Liver (tissue), 9 donors: ENCODE data around the gene IRF2. TPM values are rescaled to one million over a fixed set of nuclear protein-coding genes. Genes with fewer than 3 reads are reported as not detected.

Source experiments
- DNase-seq: peaks from one replicate; pipeline ENCODE4 v3.0.0-alpha.2; 2017; ENCODE audit warnings: low spot score
- H3K27ac ChIP-seq, 2 donors: one replicate each; pipeline ENCODE4 v1.7.0; 2013; ENCODE audit warnings: inconsistent platforms in 2 of 2, low read length in 2 of 2, control low read depth in 1 of 2, low read depth in 1 of 2, mild to moderate bottlenecking in 1 of 2
- H3K27me3 ChIP-seq, 4 donors: one replicate each; pipeline versions ENCODE4 v1.6.1 to v1.7.0; 2013; ENCODE audit warnings: low read length in 3 of 4, inconsistent platforms in 1 of 4, mild to moderate bottlenecking in 1 of 4, moderate library complexity in 1 of 4; ENCODE audit not compliant: control insufficient read depth in 4 of 4, insufficient read depth in 4 of 4
- H3K36me3 ChIP-seq, 4 donors: one replicate each; pipeline versions ENCODE4 v1.6.1 to v1.7.0; 2013; ENCODE audit warnings: low read length in 3 of 4, mild to moderate bottlenecking in 3 of 4, low read depth in 1 of 4, moderate library complexity in 1 of 4; ENCODE audit not compliant: control insufficient read depth in 4 of 4, insufficient read depth in 3 of 4
- H3K4me1 ChIP-seq, 4 donors: one replicate each; pipeline versions ENCODE4 v1.6.1 to v1.7.0; 2013; ENCODE audit warnings: low read length in 3 of 4, mild to moderate bottlenecking in 3 of 4, moderate library complexity in 1 of 4; ENCODE audit not compliant: control insufficient read depth in 4 of 4, insufficient read depth in 4 of 4
- H3K4me3 ChIP-seq, 3 donors: one replicate each; pipeline versions ENCODE4 v1.6.1 to v1.7.0; 2013; ENCODE audit warnings: low read length in 3 of 3, control low read depth in 1 of 3, low read depth in 1 of 3, mild to moderate bottlenecking in 1 of 3
- H3K9ac ChIP-seq, 2 donors: one replicate each; pipeline ENCODE4 v1.7.0; 2013; ENCODE audit warnings: low read length in 2 of 2, mild to moderate bottlenecking in 2 of 2, moderate library complexity in 2 of 2, control low read depth in 1 of 2, low read depth in 1 of 2
- H3K9me3 ChIP-seq, 4 donors: one replicate each; pipeline versions ENCODE4 v1.6.1 to v1.7.0; 2013; ENCODE audit warnings: low read length in 3 of 4; ENCODE audit not compliant: control insufficient read depth in 4 of 4
- ATF3 ChIP-seq: IDR thresholded peaks from 2 replicates; pipeline ENCODE4 v1.6.1; 2016; ENCODE audit warnings: antibody characterized with exemption
- CTCF ChIP-seq: fragments of 150-350 bp; IDR thresholded peaks from 2 replicates; pipeline ENCODE4 v1.5.1; 2017; ENCODE audit warnings: improper control_type of control experiment, low read depth, low read length; ENCODE audit not compliant: missing input control
- EGR1 ChIP-seq, 2 donors: IDR thresholded peaks; 2 replicates each; pipeline ENCODE4 v1.6.1; 2016 to 2018; ENCODE audit warnings: antibody characterized with exemption in 2 of 2, low read depth in 2 of 2
- FOXA2 ChIP-seq: IDR thresholded peaks from 2 replicates; pipeline ENCODE4 v1.6.1; 2016; ENCODE audit warnings: antibody characterized with exemption
- GABPA ChIP-seq, 2 donors: IDR thresholded peaks in 1 of 2; conservative IDR thresholded peaks in 1 of 2; 2 replicates each; pipeline ENCODE4 v1.6.1; 2016; ENCODE audit warnings: antibody characterized with exemption in 2 of 2, mild to moderate bottlenecking in 1 of 2, moderate library complexity in 1 of 2
- HNF4A ChIP-seq, 2 donors: conservative IDR thresholded peaks; 2 replicates each; pipeline ENCODE4 v1.6.1; 2016; ENCODE audit warnings: antibody characterized with exemption in 2 of 2, mild to moderate bottlenecking in 2 of 2
- HNF4G ChIP-seq: IDR thresholded peaks from 2 replicates; pipeline ENCODE4 v1.6.1; 2016; ENCODE audit warnings: antibody characterized with exemption
- JUND ChIP-seq, 2 donors: IDR thresholded peaks; 2 replicates each; pipeline ENCODE4 v1.6.1; 2016; ENCODE audit warnings: antibody characterized with exemption in 2 of 2
- MAX ChIP-seq: IDR thresholded peaks from 2 replicates; pipeline ENCODE4 v1.6.1; 2016; ENCODE audit warnings: antibody characterized with exemption
- NR2F2 ChIP-seq: IDR thresholded peaks from 2 replicates; pipeline ENCODE4 v1.6.1; 2016; ENCODE audit warnings: antibody characterized with exemption
- RAD21 ChIP-seq, 2 donors: IDR thresholded peaks; 2 replicates each; pipeline ENCODE4 v1.6.1; 2016; ENCODE audit warnings: antibody characterized with exemption in 2 of 2, mild to moderate bottlenecking in 2 of 2
- REST ChIP-seq: IDR thresholded peaks from 2 replicates; pipeline ENCODE4 v1.6.1; 2016; ENCODE audit warnings: antibody characterized with exemption, mild to moderate bottlenecking
- RXRA ChIP-seq, 2 donors: IDR thresholded peaks; 2 replicates each; pipeline ENCODE4 v1.6.1; 2017 to 2018; ENCODE audit warnings: antibody characterized with exemption in 2 of 2, mild to moderate bottlenecking in 1 of 2
- SP1 ChIP-seq: IDR thresholded peaks from 2 replicates; pipeline ENCODE4 v1.6.1; 2018; ENCODE audit warnings: antibody characterized with exemption, mild to moderate bottlenecking
- TAF1 ChIP-seq: conservative IDR thresholded peaks from 2 replicates; pipeline ENCODE4 v1.6.1; 2016; ENCODE audit warnings: antibody characterized with exemption, mild to moderate bottlenecking
- YY1 ChIP-seq: IDR thresholded peaks from 2 replicates; pipeline ENCODE4 v1.6.1; 2016; ENCODE audit warnings: antibody characterized with exemption, mild to moderate bottlenecking
- WGBS: extraction: QIAGEN DNeasy Blood & Tissue Kit; methylation state at CpG from one replicate; pipeline ENCODE4 v1.1.7; 2013; 5-methylcytosine and 5-hydroxymethylcytosine counted together
- polyA plus RNA-seq, 2 donors: library from polyadenylated mRNA; stranded (reverse) in 1 of 2; unstranded in 1 of 2; fragments of 200-250 nt in 1 of 2; fragments of >200 nt in 1 of 2; fragmentation: Nextera tagmentation in 1 of 2; extraction: Ambion mirVana in 1 of 2; gene quantifications; one replicate each; pipeline versions ENCODE4 v1.2.1 to v1.2.3, GENCODE V29; 2013 to 2015
- total RNA-seq, 2 donors: library from RNA; depleted of rRNA; stranded (reverse); fragments of >200 nt; gene quantifications; one replicate each; pipeline ENCODE4 v1.2.3, GENCODE V29; 2014
- TF ChIP-seq, protein P1 (sequence below): IDR thresholded peaks from 2 replicates; pipeline ENCODE4 v1.6.1; 2016; ENCODE audit warnings: antibody characterized with exemption
- donor health status: healthy.
- donor health status: healthy.
- donor health status: healthy.
- donor health status: healthy.
- donor health status: healthy.

IRF2 gene
- total and polyA plus RNA-seq, 4 donors = 12.9 to 25.5 (median 22.2) TPM

DNA sequence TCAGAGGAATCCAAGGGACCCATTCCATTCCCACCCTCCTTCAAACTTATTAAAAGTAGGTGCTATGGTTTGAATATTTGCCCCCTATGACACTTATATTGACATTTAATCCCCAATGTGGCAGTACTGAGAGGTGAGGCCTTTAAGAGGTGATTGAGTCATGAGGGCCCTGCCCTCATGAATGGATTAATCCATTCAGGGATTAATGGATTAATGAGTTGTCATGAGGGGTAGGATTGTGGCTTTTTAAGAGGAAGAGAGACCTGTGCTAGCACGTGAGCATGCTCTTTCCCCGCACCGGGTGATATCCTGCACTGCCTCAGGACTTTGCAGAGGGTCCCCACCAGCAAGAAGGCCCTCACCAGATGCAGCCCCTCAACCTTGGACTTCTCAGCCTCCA lies 50.1 kb downstream of the IRF2 start:
- peaks cover 0 to 5% (median 3%) of the 10 kb centered on the region in 4 donors for H3K4me1 ChIP-seq
- H3K4me3 ChIP-seq = no peak overlapping the region
- H3K36me3 ChIP-seq = peaks cover 4 to 35% (median 26%) of the 10 kb centered on the region in 4 donors
- TF ChIP-seq GABPA (IDR thresholded peaks at IDR 0.05 in 1 of 2, conservative IDR thresholded peaks at IDR 0.05 in 1 of 2) (no peak), JUND (IDR thresholded peaks at IDR 0.05) (no peak), NR2F2 (no peak), RAD21 (IDR thresholded peaks at IDR 0.05) (no peak), TAF1 (no peak), SP1 (no peak)
- 97% methylated on average over 3 of the region's 3 CpGs for WGBS
- H3K27ac ChIP-seq = no peak overlapping the region
- no peak overlapping the region for H3K9ac ChIP-seq
- DNase-seq = no peak
- H3K9me3 ChIP-seq = no peaks in the 10 kb centered on the region
- no peaks in the 10 kb centered on the region for H3K27me3 ChIP-seq

- DNase-seq = no peak
- Histone ChIP-seq H3K4me1 (peaks cover 2 to 9% (median 5%) of the 10 kb centered on the region in 4 donors), H3K4me3 (no peak overlapping the region), H3K9ac (no peak overlapping the region), H3K9me3 (no peaks in the 10 kb centered on the region), H3K27ac (no peak overlapping the region), H3K36me3 (peaks cover 5 to 39% (median 27%) of the 10 kb centered on the region in 4 donors), H3K27me3 (no peaks in the 10 kb centered on the region)
- WGBS = 84% methylated on average over 13 of the region's 13 CpGs
- TF ChIP-seq FOXA2 = no peak
- TF ChIP-seq GABPA (IDR thresholded peaks at IDR 0.05 in 1 of 2, conservative IDR thresholded peaks at IDR 0.05 in 1 of 2) = no peak
- TF ChIP-seq SP1 = no peak
- TF ChIP-seq RXRA (IDR thresholded peaks at IDR 0.05) = no peak
Observed at GRCh38 chr4:184423003-184423686, 51.2 kb downstream of the IRF2 start.

DNA sequence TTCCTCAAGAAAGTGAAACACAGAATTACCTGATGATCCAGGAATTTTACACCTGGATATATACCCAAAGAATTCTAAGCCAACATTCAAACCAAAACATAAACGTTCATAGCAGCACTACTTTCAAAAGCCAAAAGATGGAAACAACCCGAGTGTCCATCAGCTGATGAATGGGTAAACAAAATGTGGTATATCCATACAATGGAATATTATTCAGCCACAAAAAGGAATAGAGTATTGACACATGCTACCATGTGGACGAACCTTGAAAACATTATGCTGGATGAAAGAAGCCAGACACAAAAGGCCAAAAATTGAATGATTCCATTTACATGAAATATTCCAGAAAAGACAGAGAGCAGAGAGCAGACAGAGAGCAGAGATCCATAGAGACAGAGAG lies 52.0 kb downstream of the IRF2 start:
- Histone ChIP-seq H3K27ac (no peak overlapping the region), H3K4me3 (no peak overlapping the region), H3K27me3 (no peaks in the 10 kb centered on the region), H3K9ac (no peak overlapping the region), H3K9me3 (no peaks in the 10 kb centered on the region), H3K36me3 (peaks cover 5 to 40% (median 27%) of the 10 kb centered on the region in 4 donors), H3K4me1 (peaks cover 2 to 17% (median 13%) of the 10 kb centered on the region in 4 donors)
- 66% methylated on average over 3 of the region's 3 CpGs for WGBS
- TF ChIP-seq SP1 = no peak
- no peak for TF ChIP-seq HNF4A (conservative IDR thresholded peaks at IDR 0.05)
- TF ChIP-seq JUND (IDR thresholded peaks at IDR 0.05) = no peak
- no peak for TF ChIP-seq GABPA (IDR thresholded peaks at IDR 0.05 in 1 of 2, conservative IDR thresholded peaks at IDR 0.05 in 1 of 2)
- TF ChIP-seq, protein P1, sequence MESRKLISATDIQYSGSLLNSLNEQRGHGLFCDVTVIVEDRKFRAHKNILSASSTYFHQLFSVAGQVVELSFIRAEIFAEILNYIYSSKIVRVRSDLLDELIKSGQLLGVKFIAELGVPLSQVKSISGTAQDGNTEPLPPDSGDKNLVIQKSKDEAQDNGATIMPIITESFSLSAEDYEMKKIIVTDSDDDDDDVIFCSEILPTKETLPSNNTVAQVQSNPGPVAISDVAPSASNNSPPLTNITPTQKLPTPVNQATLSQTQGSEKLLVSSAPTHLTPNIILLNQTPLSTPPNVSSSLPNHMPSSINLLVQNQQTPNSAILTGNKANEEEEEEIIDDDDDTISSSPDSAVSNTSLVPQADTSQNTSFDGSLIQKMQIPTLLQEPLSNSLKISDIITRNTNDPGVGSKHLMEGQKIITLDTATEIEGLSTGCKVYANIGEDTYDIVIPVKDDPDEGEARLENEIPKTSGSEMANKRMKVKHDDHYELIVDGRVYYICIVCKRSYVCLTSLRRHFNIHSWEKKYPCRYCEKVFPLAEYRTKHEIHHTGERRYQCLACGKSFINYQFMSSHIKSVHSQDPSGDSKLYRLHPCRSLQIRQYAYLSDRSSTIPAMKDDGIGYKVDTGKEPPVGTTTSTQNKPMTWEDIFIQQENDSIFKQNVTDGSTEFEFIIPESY = no peak
- no peak for TF ChIP-seq HNF4G
- TF ChIP-seq MAX = no peak
- no peak for TF ChIP-seq CTCF
- TF ChIP-seq EGR1 (IDR thresholded peaks at IDR 0.05; ENCODE audit: low read depth in 2 of 2) = no peak
- no peak for TF ChIP-seq YY1
- TF ChIP-seq REST = no peak
- TF ChIP-seq NR2F2 = no peak
- TF ChIP-seq FOXA2 = no peak
- TF ChIP-seq ATF3 = no peak
- no peak for DNase-seq
